ENCODE results near the gene TNS3.
"Not testable (repeated sequence)": the region's sequence is repeated elsewhere in the genome, so short reads cannot be mapped to it uniquely, and the experiment has no call there.

Gene TNS3

GRCh38 chr7:47603514-47604255 lies 21.8 kb upstream of the TNS3 start:
- DNase-seq (ENCODE audit: low spot score): not testable (repeated sequence)

GRCh38 chr7:47602272-47603004 lies 20.5 kb upstream of the TNS3 start:
- no peak for DNase-seq (ENCODE audit: low spot score)

- no peak for DNase-seq (ENCODE audit: low spot score)
These were observed 20.0 kb upstream of the TNS3 start for GRCh38 chr7:47601881-47602249.

GRCh38 chr7:47601119-47601880 lies 19.4 kb upstream of the TNS3 start:
- no peak for DNase-seq (ENCODE audit: low spot score)

GRCh38 chr7:47600199-47601118 lies 18.5 kb upstream of the TNS3 start:
- no peak for DNase-seq (ENCODE audit: low spot score)

- DNase-seq (ENCODE audit: low spot score): no peak
These were observed 15.5 kb upstream of the TNS3 start for GRCh38 chr7:47597379-47597778.

GRCh38 chr7:47596502-47597202 lies 14.7 kb upstream of the TNS3 start:
- DNase-seq (ENCODE audit: low spot score): no peak

- no peak for DNase-seq (ENCODE audit: low spot score)
These were observed 12.5 kb upstream of the TNS3 start for GRCh38 chr7:47594406-47594805.

GRCh38 chr7:47591655-47592572 lies 10.0 kb upstream of the TNS3 start:
- no peak for DNase-seq (ENCODE audit: low spot score)

GRCh38 chr7:47591089-47591654 lies 9.3 kb upstream of the TNS3 start:
- DNase-seq (ENCODE audit: low spot score): no peak

GRCh38 chr7:47590215-47590614 lies 8.3 kb upstream of the TNS3 start:
- not testable (repeated sequence) for DNase-seq (ENCODE audit: low spot score)

- DNase-seq (ENCODE audit: low spot score): no peak
These were observed 6.9 kb upstream of the TNS3 start for GRCh38 chr7:47588704-47589225.

- no peak for DNase-seq (ENCODE audit: low spot score)
These were observed 6.1 kb upstream of the TNS3 start for GRCh38 chr7:47587976-47588375.

GRCh38 chr7:47587351-47587750 lies 5.4 kb upstream of the TNS3 start:
- DNase-seq (ENCODE audit: low spot score): no peak

GRCh38 chr7:47586925-47587324 lies 5.0 kb upstream of the TNS3 start:
- peak; percentile 41 for DNase-seq (ENCODE audit: low spot score)

GRCh38 chr7:47586161-47586670 lies 4.3 kb upstream of the TNS3 start:
- not testable (repeated sequence) for DNase-seq (ENCODE audit: low spot score)

GRCh38 chr7:47584536-47584895 lies 2.6 kb upstream of the TNS3 start:
- DNase-seq (ENCODE audit: low spot score): no peak

GRCh38 chr7:47583739-47584535 lies 2.0 kb upstream of the TNS3 start:
- DNase-seq (ENCODE audit: low spot score): no peak

All from SK-N-DZ (cell line).